Esophagus squamous epithelium (tissue), 5 donors: Measurements from ENCODE around the gene SUV39H2. TPM values are rescaled to one million over a fixed set of nuclear protein-coding genes. Genes with fewer than 3 reads are reported as not detected.

Source experiments
- DNase-seq: peaks from one replicate; lab custom pipeline; 2025; lab: John Stamatoyannopoulos, UW
- H3K27ac ChIP-seq, 4 donors: fragments of 200-600 bp; sonication (generic); one replicate each; pipeline ENCODE4 v1.5.1; 2016 to 2019; ENCODE audit warnings: mild to moderate bottlenecking in 1 of 4
- H3K27me3 ChIP-seq, 4 donors: fragments of 200-600 bp; sonication (generic); 1 replicate in 3 of 4; 2 replicates in 1 of 4; pipeline versions ENCODE4 v1.5.1 to v1.6.0; 2017 to 2021; ENCODE audit warnings: antibody characterized with exemption in 1 of 4
- H3K36me3 ChIP-seq, 3 donors: fragments of 200-600 bp; sonication (generic); one replicate each; pipeline ENCODE4 v1.5.1; 2016 to 2019
- H3K4me1 ChIP-seq, 3 donors: fragments of 200-600 bp; sonication (generic); one replicate each; pipeline ENCODE4 v1.5.1; 2017 to 2019
- H3K4me3 ChIP-seq, 4 donors: fragments of 200-600 bp; sonication (generic); 1 replicate in 3 of 4; 2 replicates in 1 of 4; pipeline ENCODE4 v1.5.1; 2016 to 2019; ENCODE audit warnings: mild to moderate bottlenecking in 2 of 4, moderate library complexity in 1 of 4
- H3K9me3 ChIP-seq, 3 donors: fragments of 200-600 bp; sonication (generic); one replicate each; pipeline ENCODE4 v1.5.1; 2016 to 2019
- POLR2A ChIP-seq, 4 donors: fragments of 450-650 bp; IDR thresholded peaks; one replicate each; pipeline ENCODE4 v1.6.1; 2017; ENCODE audit warnings: antibody characterized with exemption in 4 of 4, mild to moderate bottlenecking in 4 of 4, moderate library complexity in 3 of 4
- WGBS, 2 donors: methylation state at CpG; one replicate each; pipeline ENCODE4 v1.1.5; 2018; 5-methylcytosine and 5-hydroxymethylcytosine counted together
- intact Hi-C: fragments of 100-400 bp; cut with DNase I; formaldehyde crosslinking; loops from one replicate; pipeline ENCODE4 v1.15.0; 2022
- total RNA-seq, 4 donors: library from RNA; depleted of rRNA; stranded (reverse); fragments of >200 nt; gene quantifications; one replicate each; pipeline ENCODE4 v1.1.0, GENCODE V29; 2016
- TF ChIP-seq, protein P1 (sequence below), 6 experiments: fragments of 450-650 bp in 4 of 6; fragments of 200-600 bp in 2 of 6; sonication (generic) in 2 of 6; IDR thresholded peaks; one replicate each; pipeline ENCODE4 v1.5.1; 2016 to 2019; ENCODE audit warnings: antibody characterized with exemption in 6 of 6, mild to moderate bottlenecking in 4 of 6, moderate library complexity in 4 of 6
- donor health status: DM: yes; HTN: yes; CAD: no.

Gene SUV39H2
- total RNA-seq, 4 donors from 2014 or later, result 5.6 to 13.2 (median 8.9) TPM

DNA sequence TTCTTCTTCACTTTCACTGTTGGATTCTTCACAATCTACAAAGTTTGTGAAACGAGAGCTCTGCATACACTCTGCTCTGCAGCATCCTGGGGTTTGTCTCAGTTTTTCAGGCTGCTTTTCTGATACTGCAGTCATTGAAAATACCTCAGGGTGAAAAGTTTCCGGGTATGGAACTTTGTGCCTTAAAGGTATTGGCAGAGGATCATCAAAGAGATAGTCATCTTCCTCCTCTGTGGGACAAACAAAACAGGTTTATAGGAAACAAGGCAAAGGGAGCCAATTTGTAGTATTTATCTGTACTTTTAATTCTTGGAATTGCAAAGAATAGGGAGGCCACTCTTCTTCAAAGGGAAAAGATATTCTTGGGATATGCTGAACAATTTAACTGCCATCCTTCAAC is 30.4 kb downstream of the SUV39H2 start:
- H3K4me1 ChIP-seq, result no peaks in the 10 kb centered on the region
- no peak for DNase-seq
- no peak overlapping the region for H3K4me3 ChIP-seq
- H3K27ac ChIP-seq, result no peak overlapping the region
- no peak for TF ChIP-seq POLR2A (IDR thresholded peaks at IDR 0.05)
- TF ChIP-seq, protein P1, sequence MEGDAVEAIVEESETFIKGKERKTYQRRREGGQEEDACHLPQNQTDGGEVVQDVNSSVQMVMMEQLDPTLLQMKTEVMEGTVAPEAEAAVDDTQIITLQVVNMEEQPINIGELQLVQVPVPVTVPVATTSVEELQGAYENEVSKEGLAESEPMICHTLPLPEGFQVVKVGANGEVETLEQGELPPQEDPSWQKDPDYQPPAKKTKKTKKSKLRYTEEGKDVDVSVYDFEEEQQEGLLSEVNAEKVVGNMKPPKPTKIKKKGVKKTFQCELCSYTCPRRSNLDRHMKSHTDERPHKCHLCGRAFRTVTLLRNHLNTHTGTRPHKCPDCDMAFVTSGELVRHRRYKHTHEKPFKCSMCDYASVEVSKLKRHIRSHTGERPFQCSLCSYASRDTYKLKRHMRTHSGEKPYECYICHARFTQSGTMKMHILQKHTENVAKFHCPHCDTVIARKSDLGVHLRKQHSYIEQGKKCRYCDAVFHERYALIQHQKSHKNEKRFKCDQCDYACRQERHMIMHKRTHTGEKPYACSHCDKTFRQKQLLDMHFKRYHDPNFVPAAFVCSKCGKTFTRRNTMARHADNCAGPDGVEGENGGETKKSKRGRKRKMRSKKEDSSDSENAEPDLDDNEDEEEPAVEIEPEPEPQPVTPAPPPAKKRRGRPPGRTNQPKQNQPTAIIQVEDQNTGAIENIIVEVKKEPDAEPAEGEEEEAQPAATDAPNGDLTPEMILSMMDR (IDR thresholded peaks at IDR 0.05), result no peak
- H3K9me3 ChIP-seq, result no peaks in the 10 kb centered on the region
- WGBS, 2 donors, result 44 to 77% methylated on average over 2 of the region's 2 CpGs
- H3K27me3 ChIP-seq, result no peaks in the 10 kb centered on the region
- intact Hi-C loops, result no loop called here
- H3K36me3 ChIP-seq, result peaks cover 7 to 84% (median 10%) of the 10 kb centered on the region in 3 donors

DNA sequence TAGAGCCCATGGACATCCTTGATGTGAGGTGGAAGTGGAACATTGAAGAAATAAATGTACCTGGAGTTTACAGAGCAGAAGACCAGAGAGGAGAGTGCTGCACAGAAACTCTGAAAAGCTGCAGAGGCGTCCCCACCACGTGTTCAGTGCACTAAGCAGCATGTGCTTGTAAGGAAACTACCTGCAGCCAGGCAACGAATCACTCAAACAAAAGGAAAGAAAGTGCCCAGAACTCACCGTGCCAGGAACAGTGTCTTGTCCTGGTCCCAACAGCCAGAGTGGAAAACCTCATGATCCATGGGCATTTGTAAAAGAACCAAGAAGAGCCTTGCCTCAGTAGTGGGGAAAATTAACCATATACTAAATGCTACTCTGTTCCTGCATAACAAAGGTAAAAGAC is 32.3 kb downstream of the SUV39H2 start:
- H3K4me1 ChIP-seq, result no peaks in the 10 kb centered on the region
- H3K27ac ChIP-seq, result no peak overlapping the region
- intact Hi-C loops, result no loop called here
- WGBS, 2 donors, result 85 to 92% methylated on average over 3 to 4 of the region's 4 CpGs
- H3K36me3 ChIP-seq, result peaks cover 7 to 96% (median 10%) of the 10 kb centered on the region in 3 donors
- DNase-seq, result no peak
- no peaks in the 10 kb centered on the region for H3K27me3 ChIP-seq
- H3K4me3 ChIP-seq, result no peak overlapping the region
- no peak for TF ChIP-seq POLR2A (IDR thresholded peaks at IDR 0.05)
- peaks cover 0 to 2% (median 0%) of the 10 kb centered on the region in 3 donors for H3K9me3 ChIP-seq

DNA sequence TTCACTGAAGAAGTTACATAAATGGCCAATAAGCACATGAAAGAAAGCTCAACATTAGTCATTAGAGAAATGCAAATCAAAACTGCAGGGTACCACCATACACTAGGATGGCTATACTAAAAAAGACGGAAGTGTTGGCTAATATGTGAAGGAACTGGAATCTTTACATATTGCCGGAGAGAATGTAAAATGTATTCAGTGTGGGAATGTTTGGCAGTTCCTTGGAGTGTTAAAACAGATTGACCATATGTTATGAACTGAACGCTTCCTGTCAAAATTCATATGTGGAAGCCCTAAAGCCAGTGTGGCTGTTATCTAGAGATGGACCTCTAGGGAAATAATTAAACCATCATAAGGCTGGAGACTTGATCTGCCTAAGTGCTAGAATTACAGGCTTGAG is 33.1 kb downstream of the SUV39H2 start:
- peaks cover 7 to 96% (median 10%) of the 10 kb centered on the region in 3 donors for H3K36me3 ChIP-seq
- TF ChIP-seq POLR2A (IDR thresholded peaks at IDR 0.05), result no peak
- TF ChIP-seq, protein P1 (IDR thresholded peaks at IDR 0.05), result no peak
- no peaks in the 10 kb centered on the region for H3K4me1 ChIP-seq
- DNase-seq, result no peak
- WGBS, 2 donors, result 92 to 99% methylated on average over 3 of the region's 3 CpGs
- H3K27ac ChIP-seq, result no peak overlapping the region
- H3K4me3 ChIP-seq, result no peak overlapping the region
- H3K9me3 ChIP-seq, result peaks cover 0 to 10% (median 4%) of the 10 kb centered on the region in 3 donors
- H3K27me3 ChIP-seq, result no peaks in the 10 kb centered on the region
- intact Hi-C loops, result no loop called here

DNA sequence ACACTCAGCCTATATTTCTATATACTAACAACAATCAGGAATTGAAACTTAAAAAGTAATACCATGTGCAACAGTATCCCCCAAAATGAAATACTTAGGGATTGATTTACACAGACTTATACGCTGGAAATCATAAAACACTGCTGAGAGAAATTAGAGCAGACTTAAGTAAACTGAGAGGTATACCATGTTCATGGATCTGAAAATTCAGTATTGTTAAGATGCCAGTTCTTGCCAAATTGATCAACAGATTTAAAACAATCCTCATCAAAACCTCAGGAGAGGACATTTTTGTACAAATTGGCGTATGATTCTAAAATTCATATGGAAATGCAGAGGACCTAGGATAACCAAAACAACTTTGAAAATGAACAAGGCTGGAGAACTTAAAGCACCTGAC is 37.9 kb downstream of the SUV39H2 start:
- Histone ChIP-seq H3K36me3 (peaks cover 25 to 99% (median 25%) of the 10 kb centered on the region in 3 donors), H3K4me1 (no peaks in the 10 kb centered on the region), H3K27me3 (no peaks in the 10 kb centered on the region), H3K4me3 (no peak overlapping the region), H3K27ac (no peak overlapping the region), H3K9me3 (peaks cover 0 to 26% (median 18%) of the 10 kb centered on the region in 3 donors)
- no peak for TF ChIP-seq POLR2A (IDR thresholded peaks at IDR 0.05)
- DNase-seq, result no peak
- WGBS, 2 donors, result 88 to 97% methylated on average over 2 of the region's 2 CpGs
- intact Hi-C loops, result no loop called here

DNA sequence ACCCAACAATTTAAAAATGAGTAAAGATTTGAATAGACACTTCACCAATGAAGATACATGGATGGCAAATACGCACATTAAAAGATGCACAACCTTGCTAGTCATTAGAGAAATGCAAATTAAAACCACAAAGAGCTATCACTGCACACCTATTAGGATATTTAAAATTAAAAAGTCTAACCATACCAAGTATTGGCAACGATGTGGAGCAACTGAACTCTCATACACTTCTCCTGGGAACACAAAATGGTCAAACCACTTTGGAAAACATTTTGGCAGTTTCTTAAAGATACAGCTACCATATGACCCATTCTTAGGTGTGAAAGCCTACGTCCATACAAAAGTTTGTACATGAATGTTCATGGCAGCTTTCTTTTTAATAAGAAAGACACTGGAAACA is 39.2 kb downstream of the SUV39H2 start:
- no peak overlapping the region for H3K27ac ChIP-seq
- WGBS, 2 donors, result 93 to 97% methylated on average over 3 of the region's 3 CpGs
- H3K4me3 ChIP-seq, result no peak overlapping the region
- no peak for DNase-seq
- no peaks in the 10 kb centered on the region for H3K27me3 ChIP-seq
- intact Hi-C loops, result no loop called here
- peaks cover 0 to 26% (median 18%) of the 10 kb centered on the region in 3 donors for H3K9me3 ChIP-seq
- H3K36me3 ChIP-seq, result peaks cover 20 to 99% (median 30%) of the 10 kb centered on the region in 3 donors
- no peak for TF ChIP-seq POLR2A (IDR thresholded peaks at IDR 0.05)
- TF ChIP-seq, protein P1 (IDR thresholded peaks at IDR 0.05), result no peak
- H3K4me1 ChIP-seq, result no peaks in the 10 kb centered on the region

DNA sequence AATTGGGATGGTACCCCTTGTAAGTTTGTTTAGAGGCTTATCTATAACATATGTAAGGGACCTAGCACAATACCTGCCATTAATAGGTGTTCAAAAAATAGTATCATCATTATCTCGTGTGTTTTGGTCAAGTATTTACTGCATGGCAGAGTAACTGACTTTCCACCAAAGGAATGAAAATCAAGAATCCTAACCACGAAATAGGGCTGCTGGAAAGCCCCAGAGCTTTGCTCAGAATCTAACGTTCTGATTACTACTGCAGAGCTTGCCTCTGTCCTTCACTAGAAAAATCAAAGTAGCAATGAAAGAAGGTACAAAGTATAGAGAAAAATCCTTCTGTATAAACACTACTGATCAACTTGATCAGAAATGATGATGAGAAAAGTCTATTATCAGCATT is 40.3 kb downstream of the SUV39H2 start:
- Histone ChIP-seq H3K27me3 (no peaks in the 10 kb centered on the region), H3K4me1 (no peaks in the 10 kb centered on the region), H3K27ac (no peak overlapping the region), H3K9me3 (peaks cover 0 to 26% (median 18%) of the 10 kb centered on the region in 3 donors), H3K36me3 (peaks cover 18 to 99% (median 30%) of the 10 kb centered on the region in 3 donors), H3K4me3 (no peak overlapping the region)
- DNase-seq, result no peak
- 83 to 91% methylated on average over 3 of the region's 3 CpGs for WGBS, 2 donors
- intact Hi-C loops, result no loop called here
- TF ChIP-seq, protein P1 (IDR thresholded peaks at IDR 0.05), result no peak
- no peak for TF ChIP-seq POLR2A (IDR thresholded peaks at IDR 0.05)
